Measurements from ENCODE around the gene AMPH.

The AMPH gene

GRCh38 chr7:38482521-38482920 is 148.7 kb downstream of the AMPH start:
- TF ChIP-seq POLR2AphosphoS5 (IDR thresholded peaks at IDR 0.05; ENCODE audit: low read depth, low read length) (no peak), TAF1 (IDR thresholded peaks at IDR 0.05; ENCODE audit: borderline replicate concordance, low read depth, low read length) (no peak), POLR2A (IDR thresholded peaks at IDR 0.05; ENCODE audit: low read depth, low read length) (no peak)
- no peak for FAIRE-seq
- no peak for DNase-seq (ENCODE audit: insufficient read length)

DNA sequence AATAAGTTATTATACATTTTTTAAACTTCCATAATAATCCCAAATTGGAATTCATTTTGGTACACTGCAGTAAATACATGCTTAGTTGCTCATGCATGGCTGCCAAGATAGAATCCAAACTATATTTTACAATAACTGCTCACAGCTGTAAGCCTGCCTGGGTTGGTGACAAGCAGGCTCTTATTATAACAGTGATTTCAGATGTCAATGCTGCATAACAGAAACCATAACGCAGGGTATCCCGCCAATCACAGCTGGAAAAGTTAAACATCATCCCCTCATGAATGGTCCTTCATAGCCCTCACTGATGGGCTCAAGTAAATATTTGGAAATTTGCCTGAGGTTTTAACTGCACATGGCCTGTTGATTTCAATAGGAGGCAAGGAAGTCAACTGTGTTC is 149.8 kb downstream of the AMPH start:
- DNase-seq (ENCODE audit: insufficient read length) (no peak), FAIRE-seq (no peak)
- TF ChIP-seq TAF1 (IDR thresholded peaks at IDR 0.05; ENCODE audit: borderline replicate concordance, low read depth, low read length) (no peak), POLR2A (IDR thresholded peaks at IDR 0.05; ENCODE audit: low read depth, low read length) (no peak), POLR2AphosphoS5 (IDR thresholded peaks at IDR 0.05; ENCODE audit: low read depth, low read length) (no peak)

DNA sequence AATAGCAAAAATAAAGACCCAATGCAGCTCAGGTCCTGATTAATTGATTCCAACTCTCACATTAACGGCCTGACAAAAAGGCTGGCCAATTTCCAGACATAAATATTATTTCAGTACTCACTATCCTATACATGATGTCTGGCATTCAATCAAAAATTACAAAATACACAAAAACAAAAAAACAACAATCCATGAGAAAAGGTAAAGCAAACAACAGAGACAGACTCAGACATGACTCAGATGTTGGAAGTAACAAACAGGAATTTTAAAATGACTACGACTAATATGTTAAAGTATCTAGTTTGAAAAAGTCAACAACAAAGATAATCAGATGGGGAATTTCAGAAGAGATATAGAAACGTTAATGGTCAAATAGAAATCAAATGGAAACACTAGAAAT is 152.8 kb downstream of the AMPH start:
- DNase-seq (ENCODE audit: insufficient read length): no peak
- no peak for FAIRE-seq

DNA sequence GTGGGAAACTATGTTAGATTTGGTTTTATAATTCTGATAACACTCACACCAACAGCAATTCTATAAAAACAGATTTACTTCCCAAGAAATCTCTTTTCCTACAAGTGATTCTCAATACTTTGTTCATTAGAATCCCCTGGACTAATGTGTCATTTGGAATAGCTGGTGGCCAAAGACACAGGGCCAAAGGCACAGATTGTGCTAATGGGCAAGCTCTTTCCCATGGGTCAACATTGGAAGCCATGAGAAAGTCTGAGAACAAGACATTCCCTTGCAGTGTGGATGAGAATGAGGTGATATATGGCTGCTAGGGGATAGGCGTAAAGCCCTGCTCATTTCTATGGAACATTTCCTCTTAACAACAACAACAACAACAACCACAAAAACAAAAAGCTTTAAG is 153.8 kb downstream of the AMPH start:
- FAIRE-seq (no peak), DNase-seq (ENCODE audit: insufficient read length) (no peak)
- TF ChIP-seq POLR2A (IDR thresholded peaks at IDR 0.05; ENCODE audit: low read depth, low read length) (no peak), POLR2AphosphoS5 (IDR thresholded peaks at IDR 0.05; ENCODE audit: low read depth, low read length) (no peak), TAF1 (IDR thresholded peaks at IDR 0.05; ENCODE audit: borderline replicate concordance, low read depth, low read length) (no peak)

More for the DNA sequence above, 152.8 kb downstream of the AMPH start:
- TF ChIP-seq POLR2A (IDR thresholded peaks at IDR 0.05; ENCODE audit: low read depth, low read length) (no peak), TAF1 (IDR thresholded peaks at IDR 0.05; ENCODE audit: borderline replicate concordance, low read depth, low read length) (no peak), POLR2AphosphoS5 (IDR thresholded peaks at IDR 0.05; ENCODE audit: low read depth, low read length) (no peak)

DNA sequence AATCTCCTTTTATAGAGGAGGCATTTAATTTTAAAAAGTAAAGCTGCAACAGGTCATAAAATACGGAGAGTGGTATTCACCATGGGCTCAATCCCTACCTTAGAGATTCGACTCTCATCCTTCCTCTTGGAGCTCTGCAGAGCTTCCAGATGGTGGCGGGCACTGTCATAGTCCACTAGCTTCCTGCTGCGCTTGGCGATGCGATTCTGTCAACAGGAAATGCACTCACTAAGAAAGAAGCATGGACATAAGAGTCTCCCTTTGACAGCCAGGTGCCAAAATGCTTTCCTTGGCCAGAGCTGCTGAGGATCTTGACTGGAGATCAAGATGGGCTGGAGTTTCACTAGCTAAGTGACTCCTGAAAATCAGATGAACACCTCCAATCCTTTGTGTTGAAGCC is 154.4 kb downstream of the AMPH start:
- TF ChIP-seq TAF1 (IDR thresholded peaks at IDR 0.05; ENCODE audit: borderline replicate concordance, low read depth, low read length) (no peak), POLR2A (IDR thresholded peaks at IDR 0.05; ENCODE audit: low read depth, low read length) (no peak), POLR2AphosphoS5 (IDR thresholded peaks at IDR 0.05; ENCODE audit: low read depth, low read length) (no peak)
- no peak for DNase-seq (ENCODE audit: insufficient read length)
- no peak for FAIRE-seq

GRCh38 chr7:38465956-38466355 is 165.2 kb downstream of the AMPH start:
- TF ChIP-seq POLR2AphosphoS5 (IDR thresholded peaks at IDR 0.05; ENCODE audit: low read depth, low read length): no peak
- no peak for TF ChIP-seq POLR2A (IDR thresholded peaks at IDR 0.05; ENCODE audit: low read depth, low read length)
- no peak for TF ChIP-seq TAF1 (IDR thresholded peaks at IDR 0.05; ENCODE audit: borderline replicate concordance, low read depth, low read length)
- FAIRE-seq (no peak), DNase-seq (ENCODE audit: insufficient read length) (no peak)

DNA sequence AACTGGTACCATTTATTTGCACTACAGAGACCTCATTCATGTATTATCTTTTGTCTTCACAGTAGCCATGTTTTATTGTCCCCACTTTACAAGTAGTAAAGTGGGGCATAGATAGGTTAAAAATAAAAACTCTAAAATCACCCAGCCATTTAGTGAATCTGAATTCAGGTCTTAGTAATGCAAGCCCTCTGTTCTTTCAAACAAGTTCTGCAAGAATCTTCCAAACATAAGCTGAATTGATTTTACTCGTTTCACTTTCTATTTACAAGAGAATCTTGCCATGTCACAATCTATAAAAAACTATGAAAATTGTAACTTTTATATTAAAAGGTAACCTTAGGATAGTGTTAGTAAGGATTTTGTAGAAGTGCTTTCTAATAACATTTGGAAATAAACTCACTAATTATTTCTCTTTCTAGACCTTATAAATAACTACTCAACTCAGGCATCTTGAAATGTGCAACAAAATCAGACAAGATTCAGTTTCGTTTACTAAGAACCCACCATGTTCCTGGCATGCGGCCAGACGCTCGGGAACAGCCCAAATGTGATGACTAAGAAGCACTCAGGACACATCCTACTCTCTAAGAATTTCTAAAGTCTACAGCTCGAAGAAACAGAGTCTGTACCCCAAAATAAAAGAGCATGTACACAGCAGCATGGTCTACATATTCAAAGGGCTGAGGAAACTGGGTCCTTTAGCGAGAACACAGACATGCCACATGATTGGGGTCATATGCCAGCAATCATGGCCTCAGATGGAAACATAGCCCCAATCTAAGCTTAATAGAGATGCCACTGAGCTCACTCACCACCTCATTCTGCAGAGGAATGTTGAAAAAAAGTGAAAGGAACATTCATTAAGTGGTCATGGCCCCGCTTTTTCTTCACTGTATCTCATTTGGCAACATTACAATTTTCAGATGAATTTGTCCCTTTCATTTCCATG is 167.6 kb downstream of the AMPH start:
- peak; percentile 48 for FAIRE-seq
- no peak for TF ChIP-seq POLR2AphosphoS5 (IDR thresholded peaks at IDR 0.05; ENCODE audit: low read depth, low read length)
- no peak for TF ChIP-seq TAF1 (IDR thresholded peaks at IDR 0.05; ENCODE audit: borderline replicate concordance, low read depth, low read length)
- TF ChIP-seq POLR2A (IDR thresholded peaks at IDR 0.05; ENCODE audit: low read depth, low read length): no peak
- no peak for DNase-seq (ENCODE audit: insufficient read length)

GRCh38 chr7:38462819-38463218 is 168.4 kb downstream of the AMPH start:
- FAIRE-seq: no peak

DNA sequence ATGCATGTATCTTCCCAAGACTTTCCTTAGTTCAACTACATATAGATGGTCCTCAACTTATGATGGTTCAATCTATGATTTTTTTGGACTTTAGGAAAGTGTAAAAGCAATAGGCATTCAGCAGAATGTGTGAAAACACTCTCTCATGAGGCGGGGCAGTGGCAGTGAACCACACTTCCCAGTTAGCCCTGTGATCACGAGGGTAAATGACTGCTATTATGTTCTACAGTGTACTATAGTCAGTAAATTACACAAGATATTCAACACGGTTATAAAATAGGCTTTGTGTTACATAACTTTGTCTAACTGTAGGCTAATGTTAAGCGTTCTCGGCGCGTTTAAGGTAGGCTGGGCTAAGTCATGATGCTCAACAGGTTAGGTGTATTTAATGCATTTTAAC is 169.3 kb downstream of the AMPH start:
- FAIRE-seq: no peak
- TF ChIP-seq POLR2A (IDR thresholded peaks at IDR 0.05; ENCODE audit: low read depth, low read length): no peak
- no peak for TF ChIP-seq TAF1 (IDR thresholded peaks at IDR 0.05; ENCODE audit: borderline replicate concordance, low read depth, low read length)
- no peak for TF ChIP-seq POLR2AphosphoS5 (IDR thresholded peaks at IDR 0.05; ENCODE audit: low read depth, low read length)
- DNase-seq (ENCODE audit: insufficient read length): no peak

More at GRCh38 chr7:38462819-38463218, 168.4 kb downstream of the AMPH start:
- TF ChIP-seq TAF1 (IDR thresholded peaks at IDR 0.05; ENCODE audit: borderline replicate concordance, low read depth, low read length) (no peak), POLR2A (IDR thresholded peaks at IDR 0.05; ENCODE audit: low read depth, low read length) (no peak), POLR2AphosphoS5 (IDR thresholded peaks at IDR 0.05; ENCODE audit: low read depth, low read length) (no peak)
- DNase-seq (ENCODE audit: insufficient read length): no peak

- no peak for TF ChIP-seq TAF1 (IDR thresholded peaks at IDR 0.05; ENCODE audit: borderline replicate concordance, low read depth, low read length)
- no peak for TF ChIP-seq POLR2AphosphoS5 (IDR thresholded peaks at IDR 0.05; ENCODE audit: low read depth, low read length)
- TF ChIP-seq POLR2A (IDR thresholded peaks at IDR 0.05; ENCODE audit: low read depth, low read length): no peak
- no peak for FAIRE-seq
- no peak for DNase-seq (ENCODE audit: insufficient read length)
Measured at GRCh38 chr7:38453826-38454225, 177.3 kb downstream of the AMPH start.

DNA sequence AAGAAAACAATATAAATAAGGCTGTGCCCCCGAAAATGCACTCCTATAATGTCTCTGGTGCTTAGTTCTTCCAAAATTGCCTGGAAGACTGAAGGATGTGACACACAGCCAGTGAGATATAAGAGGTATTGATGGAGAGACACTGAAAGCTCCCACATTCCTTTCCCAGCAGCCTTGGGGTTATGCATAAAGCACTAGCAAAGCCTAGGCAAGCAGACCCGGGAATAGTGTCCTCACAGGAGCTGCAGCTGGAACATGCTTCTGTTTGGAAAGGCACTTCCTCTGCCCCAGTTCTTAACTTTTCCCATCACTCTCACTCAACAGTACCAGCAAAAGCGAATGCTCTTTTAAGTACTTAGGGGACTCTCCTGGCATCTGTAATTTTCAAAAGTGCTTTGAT is 178.0 kb downstream of the AMPH start:
- DNase-seq (ENCODE audit: insufficient read length) (no peak), FAIRE-seq (no peak)
- TF ChIP-seq POLR2AphosphoS5 (IDR thresholded peaks at IDR 0.05; ENCODE audit: low read depth, low read length) (no peak), POLR2A (IDR thresholded peaks at IDR 0.05; ENCODE audit: low read depth, low read length) (no peak), TAF1 (IDR thresholded peaks at IDR 0.05; ENCODE audit: borderline replicate concordance, low read depth, low read length) (no peak)

GRCh38 chr7:38452681-38453108 is 178.5 kb downstream of the AMPH start:
- FAIRE-seq (no peak), DNase-seq (ENCODE audit: insufficient read length) (no peak)
- TF ChIP-seq POLR2AphosphoS5 (IDR thresholded peaks at IDR 0.05; ENCODE audit: low read depth, low read length) (no peak), POLR2A (IDR thresholded peaks at IDR 0.05; ENCODE audit: low read depth, low read length) (no peak), TAF1 (IDR thresholded peaks at IDR 0.05; ENCODE audit: borderline replicate concordance, low read depth, low read length) (no peak)

All from GM12892 (cell line).